Spleen (tissue), 7 donors: Measurements from ENCODE around the gene SRP14.

Experiments used
- POLR2AphosphoS5 ChIP-seq, 3 donors: sonication (generic); formaldehyde crosslinking; IDR thresholded peaks; one replicate each; pipeline ENCODE4 v1.5.1; 2017; ENCODE audit warnings: antibody characterized with exemption in 3 of 3
- TF ChIP-seq, protein P1 (sequence below), 11 experiments: fragments of 200-600 bp in 7 of 11; fragments of 450-650 bp in 4 of 11; sonication (generic) in 4 of 11; IDR thresholded peaks in 8 of 11; conservative IDR thresholded peaks in 3 of 11; 1 replicate in 7 of 11; 2 replicates in 4 of 11; pipeline versions ENCODE4 v1.4.0 to v1.8.0; 2016 to 2021; ENCODE audit warnings: antibody characterized with exemption in 11 of 11, inconsistent platforms in 4 of 11, mild to moderate bottlenecking in 1 of 11
- donor health status: DM: no; HTN: no; CAD: no; lungs with moderate emphysema.
- donor health status: DM: no; HTN: no; CAD: no.
- donor health status: DM: no; HTN: no; CAD: no.

DNA sequence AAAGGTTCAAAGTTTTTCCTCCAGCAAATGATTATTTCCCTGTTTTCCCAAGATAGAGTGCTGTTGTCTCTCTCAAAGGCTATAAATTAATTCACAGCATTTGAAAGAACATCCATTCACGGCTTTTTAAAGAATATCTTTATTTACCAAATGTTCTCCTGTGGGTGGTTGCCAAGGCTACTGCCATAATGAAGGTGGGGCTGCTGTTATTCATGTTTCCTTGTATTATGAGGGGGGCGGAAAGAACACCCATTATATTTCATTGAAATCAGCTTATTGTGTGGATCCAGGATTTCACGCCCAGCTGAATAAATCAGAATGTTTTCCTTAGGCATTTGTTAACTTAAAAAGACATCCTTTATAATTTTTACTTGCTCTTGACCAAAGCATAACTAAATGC lies 10.1 kb downstream of the SRP14 start:
- TF ChIP-seq, protein P1, sequence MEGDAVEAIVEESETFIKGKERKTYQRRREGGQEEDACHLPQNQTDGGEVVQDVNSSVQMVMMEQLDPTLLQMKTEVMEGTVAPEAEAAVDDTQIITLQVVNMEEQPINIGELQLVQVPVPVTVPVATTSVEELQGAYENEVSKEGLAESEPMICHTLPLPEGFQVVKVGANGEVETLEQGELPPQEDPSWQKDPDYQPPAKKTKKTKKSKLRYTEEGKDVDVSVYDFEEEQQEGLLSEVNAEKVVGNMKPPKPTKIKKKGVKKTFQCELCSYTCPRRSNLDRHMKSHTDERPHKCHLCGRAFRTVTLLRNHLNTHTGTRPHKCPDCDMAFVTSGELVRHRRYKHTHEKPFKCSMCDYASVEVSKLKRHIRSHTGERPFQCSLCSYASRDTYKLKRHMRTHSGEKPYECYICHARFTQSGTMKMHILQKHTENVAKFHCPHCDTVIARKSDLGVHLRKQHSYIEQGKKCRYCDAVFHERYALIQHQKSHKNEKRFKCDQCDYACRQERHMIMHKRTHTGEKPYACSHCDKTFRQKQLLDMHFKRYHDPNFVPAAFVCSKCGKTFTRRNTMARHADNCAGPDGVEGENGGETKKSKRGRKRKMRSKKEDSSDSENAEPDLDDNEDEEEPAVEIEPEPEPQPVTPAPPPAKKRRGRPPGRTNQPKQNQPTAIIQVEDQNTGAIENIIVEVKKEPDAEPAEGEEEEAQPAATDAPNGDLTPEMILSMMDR (IDR thresholded peaks at IDR 0.05 in 8 of 11, conservative IDR thresholded peaks at IDR 0.05 in 3 of 11), result no peak
- TF ChIP-seq POLR2AphosphoS5 (IDR thresholded peaks at IDR 0.05), result no peak
